ENCODE results near the gene GET4.

The GET4 gene

DNA sequence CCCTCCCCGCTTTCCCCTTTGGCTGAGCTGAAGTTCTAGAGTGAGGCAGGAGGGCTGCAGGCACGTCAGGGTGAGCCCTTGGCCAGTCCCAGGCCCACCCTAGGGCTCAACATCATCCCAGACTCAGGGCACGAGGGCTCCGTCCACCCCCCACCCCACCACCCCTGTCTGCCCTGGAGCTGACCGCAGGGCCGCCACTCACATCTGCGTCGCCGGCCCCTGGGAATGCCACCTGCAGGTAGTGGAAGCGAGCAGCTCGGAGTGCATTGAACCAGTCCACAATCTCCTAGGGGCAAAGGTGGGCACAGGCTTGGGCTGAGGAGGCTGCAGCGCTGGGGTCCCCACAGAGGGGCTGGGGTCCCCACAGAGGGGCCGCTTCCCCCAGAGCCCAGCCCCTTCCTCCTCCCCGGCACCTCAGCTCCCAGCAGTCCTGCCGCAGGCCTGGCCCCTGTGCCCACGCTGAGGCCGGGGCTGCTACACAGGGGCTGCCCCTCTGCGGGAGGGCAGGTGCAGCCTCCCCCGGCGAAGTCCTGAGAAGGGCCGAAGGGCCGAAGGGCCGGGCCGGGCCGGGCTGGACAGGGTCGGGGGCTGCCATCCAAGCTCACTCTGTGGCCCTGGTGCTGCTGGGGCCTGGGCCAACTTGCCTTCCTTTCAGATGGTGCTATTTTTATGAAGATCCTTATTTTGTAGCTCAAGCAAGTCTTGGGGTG is 24.1 kb downstream of the GET4 start:
- DNase-seq, result no peak

DNA sequence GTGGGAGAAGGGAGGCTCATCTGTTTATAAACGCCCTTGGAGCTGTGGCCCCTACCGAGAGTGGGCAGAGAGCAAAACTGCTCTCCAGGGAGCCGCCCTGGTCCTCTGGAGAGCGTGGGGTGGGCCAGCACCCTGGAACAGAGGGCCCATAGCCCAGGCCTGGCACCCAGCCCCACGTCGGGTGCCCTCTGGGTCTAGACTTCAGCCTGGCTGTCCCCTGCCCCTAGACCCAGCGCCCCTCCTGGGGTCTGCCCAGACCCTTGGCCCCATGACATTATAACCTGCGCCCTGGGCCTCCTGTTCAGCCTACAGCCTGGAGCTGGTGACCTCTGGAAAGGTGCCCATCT is 24.7 kb downstream of the GET4 start:
- no peak for DNase-seq

DNA sequence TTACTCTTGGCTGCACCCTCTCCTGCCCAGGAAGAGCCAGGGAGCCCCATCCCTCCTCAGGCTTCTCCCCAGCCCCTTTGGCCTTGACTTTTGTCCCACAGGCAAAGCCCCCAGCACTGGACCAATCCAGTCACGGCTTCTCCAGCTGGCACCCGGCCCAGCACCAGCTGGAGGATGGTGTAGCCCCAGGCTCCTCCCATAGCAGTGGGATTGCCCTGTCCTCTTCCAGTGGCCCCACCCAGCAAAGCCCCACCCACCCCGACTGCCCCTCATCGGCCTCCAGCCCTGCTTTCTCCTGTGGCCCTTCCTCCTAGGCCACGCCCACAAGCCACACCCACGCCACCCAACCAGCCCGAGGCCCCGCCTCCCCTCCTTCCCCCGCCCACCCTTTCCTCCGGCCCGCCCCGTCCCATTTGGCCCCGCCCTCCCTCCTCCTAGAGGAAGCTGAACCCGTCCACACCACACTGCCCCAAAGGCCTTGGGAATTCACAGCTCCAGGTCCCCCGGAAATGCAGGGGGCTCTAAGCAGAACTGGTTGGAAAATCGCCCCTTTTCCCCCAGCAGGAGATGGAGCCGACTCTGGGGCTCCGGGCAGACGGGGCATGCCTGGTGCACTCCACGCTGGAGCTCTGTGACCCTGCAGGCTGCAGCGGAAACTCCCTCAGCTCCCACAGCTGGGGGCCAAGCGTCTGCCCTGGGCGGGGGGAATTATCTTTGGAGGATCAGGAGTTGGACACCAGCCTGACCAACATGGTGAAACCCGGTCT is 25.2 kb downstream of the GET4 start:
- DNase-seq, result peak in 1 of 2 donors; percentile 56

DNA sequence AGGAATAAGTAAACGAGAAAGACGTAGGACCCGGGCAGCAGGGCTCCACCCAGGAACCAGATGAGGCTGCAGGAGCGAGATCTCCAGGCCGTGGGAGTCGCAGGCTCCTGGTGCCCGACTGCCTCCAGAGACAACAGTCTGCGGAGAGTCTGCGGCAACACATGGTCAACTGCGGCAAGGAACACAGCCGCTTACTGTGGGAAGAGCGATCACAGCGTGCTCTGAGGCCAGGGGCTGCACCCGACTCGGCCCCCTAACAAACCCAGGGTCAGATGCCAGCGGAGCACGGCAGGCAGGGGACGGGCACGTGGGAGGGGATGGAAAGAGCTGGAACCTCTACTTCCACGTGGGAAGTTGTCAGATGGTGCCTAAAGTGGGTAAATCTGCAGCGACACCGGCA is 26.6 kb downstream of the GET4 start:
- DNase-seq, result no peak

DNA sequence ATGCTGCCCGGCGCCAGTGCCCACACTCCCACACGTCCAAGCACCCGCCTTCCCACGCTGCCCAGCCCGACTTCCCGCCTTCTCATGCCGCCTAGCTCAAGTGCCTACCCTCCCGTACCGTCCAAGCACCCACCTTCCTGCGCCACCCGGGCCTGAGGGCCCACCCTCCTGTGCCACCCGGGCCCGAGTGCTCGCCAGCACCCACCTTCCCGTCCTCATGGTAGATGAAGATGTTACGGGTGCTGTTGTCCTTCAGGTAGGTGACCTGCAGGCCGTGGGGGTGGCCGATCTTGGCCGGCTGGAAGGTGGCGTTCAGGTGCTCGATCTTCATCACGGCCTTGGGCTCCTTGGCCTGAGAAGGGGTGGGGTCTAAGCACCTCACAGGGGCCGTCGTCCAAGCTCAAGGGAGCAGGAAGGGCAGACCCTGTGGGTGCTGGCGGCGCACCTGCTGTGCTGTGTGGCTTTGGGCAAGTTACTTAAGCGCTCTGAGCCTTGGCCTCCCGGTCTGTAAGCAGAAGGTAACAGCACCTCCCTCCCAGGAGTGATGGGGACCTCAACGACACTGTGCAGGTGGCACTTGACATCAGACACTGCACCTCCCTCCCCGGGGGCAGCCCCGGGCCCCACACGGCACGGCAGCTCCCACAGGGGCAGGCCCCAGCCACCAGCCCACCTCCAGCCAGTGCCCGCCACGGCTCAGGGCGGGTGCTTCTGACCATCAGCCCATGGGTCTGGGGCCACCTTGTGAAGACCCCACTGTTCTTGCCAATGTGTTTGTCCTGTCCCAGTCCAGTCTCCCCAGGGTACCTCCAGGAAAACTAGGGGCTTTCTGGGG is 27.8 kb downstream of the GET4 start:
- DNase-seq, result no peak

DNA sequence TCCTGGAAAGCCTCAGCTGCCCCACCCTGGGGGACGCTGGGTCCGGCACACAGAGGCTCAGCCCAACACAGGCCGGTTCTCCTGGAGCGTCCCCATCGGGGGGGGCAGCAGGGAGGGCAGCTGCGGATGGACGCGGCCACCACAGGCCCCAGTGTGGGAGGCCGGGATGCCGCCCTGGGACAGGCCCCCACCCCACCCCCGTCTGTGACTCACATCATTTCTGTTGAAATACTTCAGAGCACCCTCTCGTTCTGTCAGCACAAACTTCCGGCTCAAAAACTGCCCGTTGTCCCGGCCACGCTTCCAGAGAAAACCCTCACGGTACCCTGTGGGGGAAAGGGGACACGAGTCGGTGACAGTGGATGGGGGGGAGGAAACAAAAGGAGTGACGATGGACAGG is 28.5 kb downstream of the GET4 start:
- DNase-seq, result no peak

DNA sequence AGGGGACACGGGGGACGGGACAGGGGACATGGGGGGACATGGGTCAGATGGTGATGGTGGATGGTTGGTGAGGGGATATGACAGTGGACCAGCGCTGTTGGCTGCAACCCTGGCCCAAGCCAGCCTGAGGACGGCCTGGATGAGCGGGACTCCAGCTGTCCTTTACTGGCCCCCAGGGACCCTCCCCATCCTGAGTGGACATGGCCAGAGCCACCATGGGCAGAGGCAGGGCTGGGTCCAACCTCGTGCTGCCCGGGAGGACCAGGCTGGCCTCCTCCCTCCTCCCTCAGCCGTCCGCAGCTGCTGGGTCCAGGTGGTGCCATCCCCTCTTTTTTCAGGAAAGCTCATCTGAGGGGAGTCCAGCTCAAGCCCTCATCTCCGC is 30.4 kb downstream of the GET4 start:
- DNase-seq, result no peak

DNA sequence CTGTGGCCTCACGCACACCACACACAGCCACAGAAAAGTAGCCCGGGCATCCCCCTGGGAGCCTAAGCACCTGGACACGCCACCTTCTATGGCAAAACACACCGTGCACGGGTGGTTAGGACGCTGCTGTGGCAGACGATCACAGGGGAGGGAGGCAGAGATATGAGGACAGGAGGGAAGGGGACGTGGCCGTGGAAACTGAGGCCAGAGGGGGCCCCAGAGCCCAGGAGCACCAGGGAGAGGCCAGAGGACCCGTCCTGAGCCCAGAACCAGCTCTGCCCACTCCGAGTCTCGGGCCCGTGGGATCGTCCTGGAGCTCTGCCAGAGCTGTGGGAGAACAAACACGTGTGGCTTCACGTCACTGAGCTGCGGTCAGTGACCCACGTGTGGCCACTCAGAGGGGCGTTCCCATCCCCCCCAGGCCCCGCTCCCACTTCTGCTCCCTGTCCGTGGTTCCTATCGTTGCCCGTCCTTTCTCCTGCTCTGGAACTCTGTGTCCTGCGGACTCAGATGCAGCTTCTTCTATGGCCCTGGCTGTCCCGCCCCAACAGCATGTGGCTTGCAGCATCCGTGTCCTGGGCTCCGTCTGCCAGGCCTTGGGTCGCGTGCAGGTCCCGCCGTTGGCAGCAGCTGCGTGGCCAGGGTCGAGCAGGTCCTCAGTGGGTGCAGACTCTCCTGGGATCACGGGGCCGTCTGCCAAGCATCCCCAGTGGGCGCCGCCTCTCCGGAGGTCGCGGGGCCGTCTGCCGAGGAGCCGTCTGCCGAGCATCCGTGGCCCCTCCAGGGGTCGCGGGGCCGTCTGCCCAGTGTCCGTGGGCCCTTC is 31.0 kb downstream of the GET4 start:
- DNase-seq, result no peak

DNA sequence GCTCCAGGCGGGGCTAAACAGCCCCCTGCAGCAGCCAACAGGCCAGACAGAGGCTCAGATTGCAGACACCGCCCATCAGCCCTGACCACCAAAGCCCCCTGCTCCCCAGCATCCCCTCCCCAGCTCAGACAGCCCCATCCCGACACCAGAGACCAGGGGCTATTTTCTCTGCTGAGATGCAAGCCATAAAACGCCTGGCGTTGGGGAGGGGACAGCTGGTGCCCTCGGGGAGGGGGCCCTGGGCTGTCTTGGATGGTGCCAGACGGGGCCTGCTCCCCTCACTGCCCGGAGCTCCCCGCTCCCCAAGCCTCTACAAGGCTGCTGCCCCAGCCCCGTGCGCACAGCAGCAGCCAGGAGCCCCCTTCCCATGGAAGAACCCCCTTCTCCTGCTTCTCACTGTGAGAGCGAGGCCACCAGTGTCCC is 31.8 kb downstream of the GET4 start:
- DNase-seq, result no peak

DNA sequence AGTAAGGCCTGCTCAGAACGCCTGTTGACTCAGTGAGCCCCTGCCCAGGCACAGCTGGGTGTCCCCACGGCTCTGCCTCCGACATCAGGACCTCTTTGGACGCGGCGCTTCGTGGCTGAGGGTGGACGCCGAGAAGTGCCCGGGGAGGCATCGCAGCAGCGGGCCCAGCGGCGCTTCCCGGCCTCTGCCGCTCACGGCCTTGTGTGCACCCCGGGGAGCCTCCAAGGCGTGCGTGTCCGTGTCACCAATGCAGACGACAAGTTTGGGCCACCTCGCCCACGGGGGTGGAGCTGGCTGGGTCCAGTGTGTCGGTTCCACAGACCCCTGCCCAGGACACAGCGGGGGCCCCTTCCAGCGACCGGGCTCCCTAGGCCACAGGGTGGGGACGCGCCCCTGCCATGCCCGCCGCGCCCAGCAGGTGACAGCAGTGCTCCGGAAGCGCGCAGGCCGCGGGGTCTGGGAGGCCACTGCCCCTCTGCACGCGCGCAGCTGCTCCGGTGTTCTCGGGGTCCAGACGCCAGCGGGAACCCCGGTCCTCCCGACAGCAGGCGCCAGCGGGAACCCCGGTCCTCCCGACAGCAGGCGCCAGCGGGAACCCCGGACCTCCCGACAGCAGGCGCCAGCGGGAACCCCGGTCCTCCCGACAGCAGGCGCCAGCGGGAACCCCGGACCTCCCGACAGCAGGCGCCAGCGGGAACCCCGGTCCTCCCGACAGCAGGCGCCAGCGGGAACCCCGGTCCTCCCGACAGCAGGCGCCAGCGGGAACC is 32.4 kb downstream of the GET4 start:
- DNase-seq, result peak; percentile 73 to 74

DNA sequence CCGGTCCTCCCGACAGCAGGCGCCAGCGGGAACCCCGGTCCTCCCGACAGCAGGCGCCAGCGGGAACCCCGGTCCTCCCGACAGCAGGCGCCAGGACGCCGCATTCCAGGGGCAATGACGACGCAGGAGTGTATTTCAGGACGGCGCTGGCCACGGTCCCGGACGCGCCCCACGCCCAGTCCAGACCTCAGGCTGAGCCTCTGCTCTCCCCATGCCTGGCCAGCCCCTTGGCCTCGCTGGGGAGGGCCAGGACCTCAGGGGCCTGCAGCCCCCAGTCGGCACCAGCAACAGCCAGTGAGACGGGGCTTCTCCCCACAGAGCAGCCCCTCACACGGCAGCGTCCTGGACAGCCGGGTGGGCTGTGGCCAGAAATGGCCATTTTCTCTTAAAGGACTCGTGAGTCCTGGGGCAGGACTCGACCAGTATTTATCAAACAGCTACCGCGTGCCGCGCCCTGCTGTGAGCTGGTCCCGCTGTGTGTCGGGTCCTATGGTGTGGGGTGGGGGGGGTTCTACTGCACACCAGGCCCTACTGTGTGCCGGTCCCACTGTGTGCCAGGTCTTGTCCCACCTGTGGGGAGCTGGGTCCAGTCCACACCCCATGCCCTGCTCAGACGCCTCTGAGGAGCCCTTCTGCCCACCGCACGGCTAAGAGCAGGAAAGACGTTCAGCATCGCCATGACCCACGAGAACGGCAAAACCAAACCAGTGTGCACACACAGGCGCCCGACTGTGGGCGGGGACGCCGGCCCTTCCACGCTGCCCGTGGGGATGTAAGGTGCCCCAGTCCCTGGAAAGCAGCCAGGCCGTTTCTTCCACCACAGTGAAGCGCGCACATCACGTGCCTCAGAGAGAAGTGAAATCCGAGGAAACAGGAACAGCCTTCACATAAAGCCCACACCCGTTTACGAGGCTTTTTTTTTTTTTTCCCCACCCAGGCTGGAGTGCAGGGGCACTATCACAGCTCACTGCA is 33.3 kb downstream of the GET4 start:
- no peak for DNase-seq

DNA sequence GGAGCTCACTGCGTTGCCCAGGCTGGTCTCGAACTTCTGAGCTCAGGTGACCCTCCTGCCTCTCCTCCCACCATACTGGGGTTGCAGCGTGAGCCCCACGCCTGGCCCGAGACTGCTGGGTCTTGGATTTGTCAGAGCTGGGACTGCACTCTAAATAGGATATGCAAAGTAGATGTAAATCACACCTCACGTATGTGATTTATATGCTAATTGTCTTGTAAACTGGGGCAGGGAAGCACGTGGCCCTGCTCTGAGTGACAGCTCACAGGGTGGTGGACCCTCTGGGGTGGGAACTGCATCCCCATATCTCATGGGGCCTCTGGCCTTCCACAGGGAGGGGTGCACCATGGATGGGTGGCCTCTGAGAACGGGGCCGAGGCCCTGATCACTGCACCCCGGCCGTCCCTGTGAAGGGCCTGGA is 34.1 kb downstream of the GET4 start:
- DNase-seq, result no peak

DNA sequence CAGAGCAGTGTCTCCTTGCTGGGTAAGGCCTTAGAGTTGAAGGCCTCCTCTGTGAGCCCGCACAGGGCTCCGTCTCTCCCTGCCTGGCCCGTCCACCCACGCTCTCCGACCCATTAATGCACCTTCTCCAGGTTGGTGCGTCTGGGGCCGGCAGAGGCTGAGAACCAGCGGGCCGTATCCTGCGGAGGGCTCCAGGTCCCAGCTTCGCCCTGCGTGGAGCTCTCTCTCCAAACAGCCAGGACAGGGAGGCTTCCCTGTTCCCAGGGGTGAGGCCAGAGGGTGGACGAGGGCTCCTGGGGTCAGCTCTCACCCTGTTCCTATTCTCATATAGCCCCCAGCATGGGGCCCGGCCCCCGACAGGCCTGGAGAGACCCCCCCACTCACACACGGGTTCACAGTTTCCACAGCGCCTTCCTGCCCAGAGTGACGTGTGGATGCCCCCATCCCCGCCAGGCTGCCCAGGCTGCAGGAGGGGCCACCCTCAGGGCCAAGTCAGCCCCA is 34.6 kb downstream of the GET4 start:
- no peak for DNase-seq

DNA sequence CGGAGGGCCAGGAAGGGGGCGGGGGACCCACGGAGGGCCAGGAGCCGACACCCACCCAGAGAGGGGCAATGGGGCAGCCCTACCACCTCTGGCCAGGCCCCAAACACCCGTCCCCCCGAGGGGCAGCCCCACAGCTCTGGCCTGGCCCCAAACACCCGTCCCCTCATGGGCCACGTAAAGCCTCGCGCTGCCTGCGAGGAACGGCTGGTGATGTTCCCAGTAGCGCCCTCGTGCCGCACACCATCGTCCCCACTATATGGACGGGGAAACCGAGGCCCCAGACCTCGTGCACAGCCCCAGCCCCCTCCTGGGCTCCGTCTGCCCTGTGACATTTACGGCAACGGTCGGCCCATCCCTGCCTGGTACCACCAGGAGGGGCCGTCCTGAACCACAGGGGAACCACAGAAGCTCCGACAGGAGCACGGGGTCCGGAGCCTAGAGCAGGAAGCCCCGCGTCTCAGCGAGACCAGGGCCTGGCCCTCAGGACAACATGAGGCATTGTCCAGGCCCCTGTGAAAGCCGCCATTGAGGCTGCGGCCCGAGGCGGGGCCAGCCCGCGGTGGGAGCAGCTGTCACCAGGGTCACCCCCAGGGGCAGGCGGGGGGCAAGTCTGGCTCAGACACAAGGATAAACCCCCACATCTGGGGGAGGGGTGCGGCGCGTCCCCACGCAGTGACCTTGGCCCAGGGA is 35.6 kb downstream of the GET4 start:
- no peak for DNase-seq

DNA sequence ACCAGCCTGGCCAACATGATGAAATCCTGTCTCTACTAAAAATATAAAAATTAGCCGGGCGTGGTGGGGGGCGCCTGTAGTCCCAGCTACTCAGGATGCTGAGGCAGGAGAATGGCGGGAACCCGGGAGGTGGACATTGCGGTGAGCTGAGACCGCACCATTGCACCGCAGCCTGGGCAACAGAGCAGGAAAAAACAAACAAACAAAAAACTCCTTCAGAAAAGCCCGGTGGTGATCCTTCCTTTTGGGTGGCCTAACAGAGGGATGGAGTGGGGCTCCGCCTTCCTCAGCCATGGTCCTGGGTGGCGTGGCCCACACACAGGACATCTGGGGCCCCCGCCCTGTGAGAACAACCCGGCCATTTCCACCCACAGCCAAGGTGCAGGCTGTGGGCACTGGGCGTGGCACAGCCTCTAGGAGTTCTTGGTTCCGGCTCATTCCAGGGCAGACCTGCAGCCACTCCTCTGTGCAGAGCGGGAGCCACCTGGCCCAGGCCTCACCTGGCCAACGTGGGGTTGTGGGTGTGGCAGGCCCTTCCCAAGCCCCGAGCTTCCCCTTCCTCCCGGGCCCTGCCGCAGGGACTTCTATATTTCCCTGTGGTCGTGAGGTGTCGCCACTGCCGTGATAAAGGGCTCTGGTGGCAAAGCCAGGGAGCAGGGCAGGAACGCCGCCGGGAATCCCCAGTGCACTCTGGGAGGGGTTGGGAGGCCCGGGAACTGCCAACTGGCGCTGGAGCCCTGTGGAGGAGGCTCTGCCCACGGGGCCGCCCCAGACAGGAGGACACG is 37.6 kb downstream of the GET4 start:
- DNase-seq, result no peak

DNA sequence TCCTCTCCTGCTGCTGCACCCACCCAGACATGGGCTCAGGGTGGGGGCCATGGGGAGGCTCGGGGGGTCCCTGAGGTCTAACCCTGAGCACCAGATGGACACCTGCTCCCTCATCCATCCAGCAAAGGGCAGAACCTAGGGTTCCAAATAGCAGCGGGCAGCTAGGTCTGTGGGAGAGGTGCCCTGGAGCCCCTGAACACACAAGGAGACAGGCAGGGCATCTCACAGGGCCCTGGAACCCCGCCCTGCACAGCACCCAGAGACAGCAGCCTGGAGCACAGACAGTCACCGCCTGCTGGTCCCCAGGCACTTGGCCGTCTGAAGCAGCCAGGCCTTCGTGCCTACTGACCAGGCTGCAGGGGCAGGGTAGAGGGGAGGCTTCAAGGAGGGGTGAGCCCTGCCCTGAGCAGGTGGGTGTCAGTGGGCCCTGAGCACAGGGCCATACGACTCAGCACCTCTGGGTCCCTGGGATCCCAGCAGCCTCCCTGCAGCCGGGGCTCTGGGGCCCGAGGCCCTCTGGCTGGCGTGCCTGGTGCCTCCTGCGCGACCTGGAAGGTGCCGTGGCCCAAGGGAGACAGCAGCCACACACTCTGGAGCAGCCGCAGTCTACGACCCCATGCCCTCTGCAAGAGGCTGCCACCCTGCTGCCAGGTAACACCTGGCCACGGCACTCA is 38.3 kb downstream of the GET4 start:
- DNase-seq, result no peak

DNA sequence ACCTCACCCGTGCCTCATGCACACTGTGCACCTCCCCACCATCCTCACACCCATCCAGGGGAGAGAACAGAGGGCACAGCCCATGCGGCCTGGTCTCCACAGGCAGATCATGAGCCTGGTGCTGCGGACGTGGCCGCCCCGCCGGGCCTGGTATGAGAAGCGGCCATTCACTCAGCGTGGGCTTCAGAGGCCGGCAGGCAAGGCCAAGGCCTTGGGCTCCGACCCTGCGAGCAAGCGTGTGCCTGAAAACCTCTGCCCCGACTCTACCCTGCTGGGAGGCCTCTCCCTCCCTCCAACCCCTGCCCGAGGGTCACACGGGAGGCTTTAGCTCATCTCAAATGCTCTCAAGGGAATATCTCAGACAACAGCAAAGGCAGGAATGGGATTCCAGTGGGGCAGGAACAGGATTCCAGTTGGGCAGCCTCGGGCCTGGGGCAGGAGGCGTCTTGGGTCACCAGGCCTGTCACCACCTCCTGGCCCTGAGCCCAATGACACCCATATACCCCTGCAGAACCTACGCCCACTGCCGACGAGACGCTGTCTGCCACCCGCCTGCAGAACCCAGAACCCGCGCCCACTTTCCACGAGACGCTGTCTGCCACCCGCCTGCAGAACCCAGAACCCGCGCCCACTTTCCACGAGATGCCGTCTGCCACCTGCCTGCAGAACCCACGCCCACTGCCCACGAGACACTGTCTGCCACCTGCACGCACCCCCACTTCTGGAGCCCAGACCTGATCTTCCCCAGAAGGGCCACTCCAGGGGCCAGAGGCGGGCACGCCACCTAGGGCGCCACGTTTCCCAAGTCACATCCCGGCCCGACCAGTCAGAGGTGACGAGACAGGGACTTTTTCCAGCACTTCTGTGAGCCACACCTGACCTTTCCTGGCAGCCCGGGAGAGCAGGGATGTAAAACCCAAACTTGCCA is 39.2 kb downstream of the GET4 start:
- DNase-seq, result no peak

All from stimulated activated CD4-positive, alpha-beta T cell treated with anti-CD3 and anti-CD28 coated beads, Interleukin-2, amount 100 ng/mL, for 48 hours (primary cell).